Upper lobe of left lung (tissue), 4 donors: ENCODE results near the gene RNF130.

Experiments used
- CTCF ChIP-seq, 6 experiments: fragments of 450-650 bp in 4 of 6; fragments of 200-600 bp in 2 of 6; sonication (generic) in 2 of 6; IDR thresholded peaks; one replicate each; pipeline ENCODE4 v1.5.1; 2016 to 2019; ENCODE audit warnings: antibody characterized with exemption in 6 of 6
- EP300 ChIP-seq, 4 donors: sonication (generic); formaldehyde crosslinking; IDR thresholded peaks; one replicate each; pipeline ENCODE4 v1.5.1; 2017; ENCODE audit warnings: antibody characterized with exemption in 4 of 4, control low read depth in 2 of 4
- POLR2A ChIP-seq, 4 donors: fragments of 450-650 bp; IDR thresholded peaks; one replicate each; pipeline ENCODE4 v1.5.1; 2016 to 2017; ENCODE audit warnings: antibody characterized with exemption in 4 of 4, mild to moderate bottlenecking in 2 of 4
- POLR2AphosphoS5 ChIP-seq, 2 donors: sonication (generic); formaldehyde crosslinking; IDR thresholded peaks; one replicate each; pipeline ENCODE4 v1.5.1; 2017; ENCODE audit warnings: antibody characterized with exemption in 2 of 2

- TF ChIP-seq CTCF (IDR thresholded peaks at IDR 0.05) (no peak), EP300 (IDR thresholded peaks at IDR 0.05) (no peak), POLR2A (IDR thresholded peaks at IDR 0.05) (no peak), POLR2AphosphoS5 (IDR thresholded peaks at IDR 0.05) (no peak)
These were observed 29.3 kb upstream of the RNF130 start for GRCh38 chr5:180100621-180101450.
